Activated CD4-positive, alpha-beta T cell treated with anti-CD3 and anti-CD28 coated beads, Interleukin-2, amount 50 U/mL, for 4 hours (primary cell): ENCODE results near the gene RAB33B.
"Not testable (repeated sequence)": the region's sequence is repeated elsewhere in the genome, so short reads cannot be mapped to it uniquely, and the experiment has no call there.

Source experiments
- DNase-seq, 2 experiments: peaks; one replicate each; pipeline ENCODE4 v3.0.0-alpha.2; 2020

Gene RAB33B

DNA sequence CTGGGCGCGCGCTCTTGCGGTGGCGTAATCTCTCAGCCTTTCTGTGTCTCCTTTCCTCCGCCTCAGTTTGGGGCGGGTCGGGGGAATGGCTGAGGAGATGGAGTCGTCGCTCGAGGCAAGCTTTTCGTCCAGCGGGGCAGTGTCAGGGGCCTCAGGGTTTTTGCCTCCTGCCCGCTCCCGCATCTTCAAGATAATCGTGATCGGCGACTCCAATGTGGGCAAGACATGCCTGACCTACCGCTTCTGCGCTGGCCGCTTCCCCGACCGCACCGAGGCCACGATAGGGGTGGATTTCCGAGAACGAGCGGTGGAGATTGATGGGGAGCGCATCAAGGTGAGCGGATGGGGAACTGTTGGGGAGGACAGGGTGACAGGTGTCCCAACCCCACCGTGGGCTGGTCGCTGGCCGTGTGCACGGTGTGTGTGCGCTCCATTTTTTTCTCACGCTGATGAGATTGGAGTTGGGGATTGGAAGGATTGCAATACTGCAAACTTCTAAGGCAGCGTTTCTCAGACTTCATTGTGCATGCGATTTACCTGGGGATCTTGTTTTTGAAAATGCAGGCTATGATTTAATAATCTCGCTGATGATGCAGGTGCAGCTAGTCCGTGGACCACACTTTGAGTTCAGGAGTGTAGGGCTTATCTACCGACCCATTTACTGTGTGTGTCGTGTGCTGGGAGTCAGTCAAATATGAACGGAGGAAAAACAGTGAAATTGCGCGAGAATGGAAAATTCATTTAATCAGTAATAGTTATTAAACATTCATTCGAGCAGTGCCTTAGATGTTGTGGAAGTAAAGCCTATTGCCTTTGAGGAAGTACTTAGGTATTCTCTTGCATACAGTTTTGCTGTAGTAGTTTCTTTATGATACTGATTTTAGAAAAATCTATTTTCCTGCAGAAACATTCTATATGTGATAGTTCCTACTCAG is at the start of gene RAB33B:
TSS of gene RAB33B (plus strand) at position 11 of the 935 bp plus-strand sequence. CDS start at position 86, 75 bp downstream.
- no peak for DNase-seq

DNA sequence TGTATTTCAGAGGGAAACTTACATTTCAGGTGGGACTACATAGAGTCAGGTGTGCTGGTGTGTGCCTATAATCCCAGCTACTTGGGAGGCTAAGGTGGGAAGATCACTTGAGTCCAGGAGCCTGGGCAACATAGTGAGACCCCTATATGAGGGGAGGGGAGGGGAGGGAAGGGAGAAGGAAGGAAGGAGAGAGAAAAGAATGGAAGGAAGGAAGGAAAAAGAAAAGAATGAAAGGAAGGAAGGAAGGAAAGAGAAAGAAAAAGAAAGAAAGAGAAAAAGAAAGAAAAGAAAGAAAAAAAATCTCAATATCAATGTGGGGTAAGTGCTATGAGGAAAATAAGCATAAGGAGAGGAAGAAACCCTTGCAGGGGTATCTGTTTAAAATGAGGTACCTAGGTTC is 43.6 kb upstream of the RAB33B start:
- no peak for DNase-seq

DNA sequence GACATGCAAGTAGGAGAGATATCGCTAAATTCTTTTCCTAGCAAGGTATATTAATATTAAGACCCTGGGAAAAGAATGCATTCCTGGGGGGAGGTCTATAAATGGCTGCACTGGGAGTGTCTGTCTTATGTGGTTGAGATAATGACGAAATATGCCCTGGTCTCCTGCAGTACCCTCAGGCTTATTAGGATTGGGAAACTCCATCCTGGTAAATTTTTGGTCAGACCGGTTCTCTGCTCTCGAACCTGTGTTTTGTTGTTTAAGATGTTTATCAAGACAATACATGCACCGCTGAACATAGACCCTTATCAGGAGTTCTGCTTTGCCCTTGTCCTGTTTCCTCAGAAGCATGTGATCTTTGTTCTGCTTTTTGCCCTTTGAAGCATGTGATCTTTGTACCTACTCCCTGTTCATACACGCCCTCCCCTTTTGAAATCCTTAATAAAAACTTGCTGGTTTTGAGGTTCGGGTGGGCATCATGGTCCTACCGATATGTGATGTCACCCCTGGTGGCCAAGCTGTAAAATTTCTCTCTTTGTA is 39.2 kb upstream of the RAB33B start:
- not testable (repeated sequence) for DNase-seq

DNA sequence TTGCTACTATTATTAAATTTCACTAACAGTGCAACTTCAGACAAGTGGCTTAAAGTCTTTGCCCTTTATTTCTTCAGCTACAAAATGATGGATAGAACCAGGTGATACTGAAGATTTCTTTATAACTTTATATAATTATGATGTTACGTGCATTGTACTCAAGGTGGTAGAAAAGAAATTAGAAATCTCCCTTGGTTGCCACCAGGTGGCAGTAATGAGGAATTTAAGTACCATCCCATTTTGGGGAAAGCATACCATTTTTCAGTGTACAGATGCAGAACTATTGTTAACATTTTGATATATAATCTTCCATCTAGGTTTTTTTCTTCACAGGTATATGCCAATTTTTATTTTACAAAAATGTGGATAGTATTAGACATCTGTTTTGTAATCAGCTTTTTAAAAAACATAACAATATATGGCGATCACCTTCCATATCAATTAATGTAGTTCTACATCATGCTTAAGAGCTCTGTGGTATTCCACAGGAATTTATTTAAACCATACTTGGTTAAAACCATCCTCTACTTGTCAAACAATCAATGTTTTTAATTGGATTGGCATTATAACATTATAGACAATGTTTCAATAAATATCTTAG is 37.7 kb upstream of the RAB33B start:
- no peak for DNase-seq

DNA sequence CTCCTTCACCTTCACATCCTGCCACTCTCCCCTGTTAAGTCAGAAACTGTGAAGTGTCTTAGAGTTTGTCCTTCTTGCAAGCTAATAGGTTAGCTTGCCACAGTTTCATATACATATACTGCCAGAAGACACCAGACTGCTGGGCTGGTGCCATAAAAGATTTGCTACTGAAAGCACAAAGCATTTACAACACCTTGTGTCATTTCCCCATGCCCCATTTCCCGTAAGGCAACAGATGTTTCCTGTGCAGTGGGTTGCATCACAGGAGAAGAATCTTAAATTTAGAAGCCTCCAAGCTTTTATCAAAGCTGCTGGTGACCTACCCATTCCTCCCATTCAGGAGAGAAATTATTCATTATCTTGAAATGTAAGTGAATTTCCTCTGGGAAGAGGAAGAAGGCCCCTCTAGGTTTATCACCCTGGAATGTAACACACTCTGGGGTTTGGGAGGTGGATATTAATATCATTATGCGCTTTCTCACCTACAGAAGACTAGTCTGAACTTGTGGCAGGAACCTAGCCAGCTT is 34.5 kb upstream of the RAB33B start:
- DNase-seq = no peak

DNA sequence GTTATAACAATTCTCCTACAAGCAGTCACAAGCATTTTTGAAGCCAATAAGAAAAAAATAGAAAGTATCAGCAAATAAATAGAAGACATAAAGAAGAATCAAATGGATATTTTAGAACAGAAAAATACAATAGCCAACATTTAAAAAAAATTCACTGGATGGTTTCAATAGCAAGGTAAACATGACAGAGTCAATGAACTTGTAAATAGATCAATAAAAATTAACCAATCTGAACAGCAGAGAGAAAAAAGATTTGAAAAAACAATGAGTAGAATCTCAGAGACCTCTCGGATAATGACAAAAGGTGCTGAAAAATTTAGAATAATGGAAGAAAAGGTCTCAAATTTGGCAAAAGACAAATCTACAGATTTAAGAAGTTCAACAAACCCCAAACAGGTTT is 33.3 kb upstream of the RAB33B start:
- no peak for DNase-seq

DNA sequence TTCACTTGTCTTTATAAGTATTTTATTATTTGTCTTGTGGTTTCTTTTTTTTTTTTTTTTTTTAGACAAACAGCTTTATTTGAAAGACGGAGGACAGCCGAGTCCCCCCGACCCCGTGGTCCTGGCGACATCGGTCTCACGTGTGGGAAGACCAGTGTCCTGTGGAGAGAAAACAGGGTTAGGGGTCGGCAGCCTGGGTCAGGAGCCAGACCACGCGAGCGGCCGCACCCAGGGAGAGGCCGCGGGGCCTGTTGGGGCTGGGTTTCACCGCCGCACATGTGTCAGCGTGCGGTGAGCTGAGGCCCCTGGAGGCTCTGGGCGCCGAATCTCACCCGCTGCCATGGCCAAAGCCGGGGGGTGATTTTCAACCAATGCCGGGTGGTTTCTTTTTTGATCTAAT is 17.8 kb upstream of the RAB33B start:
- DNase-seq = no peak

DNA sequence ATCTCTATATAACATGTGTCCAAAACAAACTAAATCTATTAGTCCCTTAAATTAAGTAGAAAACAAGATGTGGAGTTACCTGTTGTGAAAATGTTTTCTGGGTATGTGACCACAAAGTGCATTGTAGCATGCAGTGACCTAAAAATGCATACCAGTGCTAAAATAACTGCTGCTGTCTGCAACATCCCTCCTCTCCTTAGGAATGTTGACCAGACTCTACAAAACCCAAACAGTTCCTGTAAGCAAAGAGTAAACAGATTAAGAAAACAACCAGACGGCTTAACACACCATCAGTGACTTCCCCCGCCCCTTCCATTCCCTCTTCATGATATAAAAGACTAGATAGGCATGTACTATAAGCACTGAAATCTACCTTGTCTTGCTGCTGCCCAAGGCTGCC is 15.8 kb upstream of the RAB33B start:
- DNase-seq = no peak

DNA sequence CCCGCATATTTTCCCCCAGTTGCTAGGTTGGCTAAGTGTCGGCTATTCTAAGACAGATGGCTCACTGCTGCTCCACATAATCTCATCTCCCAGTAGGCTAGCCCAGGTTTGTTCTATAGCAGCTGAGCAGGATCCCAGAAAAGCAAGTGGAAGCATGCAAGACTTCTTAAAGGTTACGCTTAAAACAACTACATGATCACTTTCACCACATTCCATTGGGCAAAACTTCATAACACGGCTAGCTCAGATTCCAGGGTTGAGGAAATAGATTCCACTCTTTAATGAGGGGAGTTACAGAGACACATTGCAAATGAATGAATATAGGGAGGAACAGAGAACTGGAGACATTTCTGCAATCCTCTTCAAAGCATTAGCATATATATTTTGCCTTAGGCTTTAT is 12.9 kb upstream of the RAB33B start:
- no peak for DNase-seq

DNA sequence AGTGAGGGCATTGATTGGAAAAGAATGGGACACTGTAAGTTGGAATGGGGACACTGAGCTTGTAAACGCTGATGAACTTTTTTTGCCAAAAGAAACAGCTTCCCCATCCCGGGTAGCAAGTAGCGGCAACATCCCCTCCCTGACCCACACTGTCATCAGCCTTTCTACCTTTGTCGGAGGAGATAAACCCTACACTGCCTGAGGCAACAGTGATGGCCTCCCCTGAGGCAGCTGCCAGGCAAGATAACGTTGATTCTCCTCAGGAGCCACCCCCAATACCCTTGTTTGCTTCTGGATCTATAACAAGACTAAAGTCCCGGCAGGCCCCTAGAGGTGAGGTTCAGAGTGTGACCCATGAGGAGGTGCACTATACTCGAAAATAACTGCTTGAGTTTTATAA is 10.3 kb upstream of the RAB33B start:
- DNase-seq = no peak

DNA sequence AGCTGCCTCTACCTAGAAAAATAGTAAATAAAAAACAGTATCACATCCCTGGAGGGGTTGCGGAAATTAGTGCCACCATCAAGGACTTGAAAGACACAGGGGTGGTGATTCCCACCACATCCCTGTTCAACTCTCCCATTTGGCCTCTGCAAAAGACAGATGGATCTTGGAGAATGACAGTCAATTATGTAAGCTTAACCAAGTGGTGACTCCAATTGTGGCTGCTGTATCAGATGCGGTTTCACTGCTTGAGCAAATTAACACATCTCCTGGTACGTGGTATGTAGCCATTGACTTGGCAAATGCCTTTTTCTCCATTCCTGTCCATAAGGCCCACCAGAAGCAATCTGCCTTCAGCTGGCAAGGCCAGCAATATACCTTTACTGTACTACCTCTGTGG is 9.0 kb upstream of the RAB33B start:
- DNase-seq = not testable (repeated sequence)

DNA sequence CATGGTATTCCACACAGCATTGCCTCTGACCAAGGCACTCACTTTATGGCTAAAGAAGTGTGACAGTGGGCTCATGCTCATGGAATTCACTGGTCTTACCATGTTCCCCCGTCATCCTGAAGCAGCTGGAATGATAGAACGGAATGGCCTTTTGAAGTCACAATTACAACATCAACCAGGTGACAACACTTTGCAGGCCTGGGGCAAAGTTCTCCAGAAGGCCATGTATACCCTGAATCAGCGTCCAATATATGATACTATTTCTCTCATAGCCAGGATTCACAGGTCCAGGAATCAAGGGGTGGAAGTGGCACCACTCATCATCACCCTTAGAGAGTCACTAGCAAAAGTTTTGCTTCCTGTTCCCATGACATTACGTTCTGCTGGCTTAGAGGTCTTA is 6.8 kb upstream of the RAB33B start:
- not testable (repeated sequence) for DNase-seq

DNA sequence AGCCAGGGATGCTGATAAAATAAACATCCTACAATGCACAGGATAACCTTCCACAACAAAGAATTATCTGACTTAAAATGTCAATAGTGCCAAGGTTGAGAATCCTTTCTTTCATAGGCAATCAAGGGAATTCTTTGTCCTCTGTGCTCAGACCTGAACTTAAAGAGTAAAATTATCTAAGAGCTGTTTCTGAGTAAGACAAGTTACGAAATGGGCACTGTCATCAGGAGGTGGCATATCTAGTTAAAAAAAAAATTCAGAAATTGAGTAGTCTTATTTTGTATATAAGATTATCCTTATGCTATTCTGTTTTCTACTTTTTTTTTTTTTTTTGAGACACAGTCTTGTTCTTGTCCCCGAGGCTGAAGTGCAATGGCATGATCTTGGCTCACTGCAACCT is 3.3 kb upstream of the RAB33B start:
- no peak for DNase-seq

DNA sequence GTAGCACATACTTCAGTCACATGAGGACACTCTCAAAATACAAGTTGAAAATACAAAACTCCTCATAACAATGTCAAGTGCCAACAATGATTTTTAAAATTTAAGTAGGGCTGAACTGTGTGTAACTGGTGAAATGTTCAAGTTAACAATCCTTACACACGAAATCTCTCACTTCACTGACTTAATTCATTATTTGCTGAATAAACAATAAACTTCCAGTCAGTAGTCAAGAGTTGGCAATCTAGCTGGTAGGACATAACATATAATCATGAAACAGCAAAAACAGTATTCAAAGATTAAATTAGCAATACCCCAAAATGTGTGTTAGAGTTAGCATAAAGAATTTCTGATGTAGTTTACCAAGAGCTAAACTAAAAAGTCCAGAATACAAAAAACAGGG is 1.9 kb upstream of the RAB33B start:
- DNase-seq = no peak

DNA sequence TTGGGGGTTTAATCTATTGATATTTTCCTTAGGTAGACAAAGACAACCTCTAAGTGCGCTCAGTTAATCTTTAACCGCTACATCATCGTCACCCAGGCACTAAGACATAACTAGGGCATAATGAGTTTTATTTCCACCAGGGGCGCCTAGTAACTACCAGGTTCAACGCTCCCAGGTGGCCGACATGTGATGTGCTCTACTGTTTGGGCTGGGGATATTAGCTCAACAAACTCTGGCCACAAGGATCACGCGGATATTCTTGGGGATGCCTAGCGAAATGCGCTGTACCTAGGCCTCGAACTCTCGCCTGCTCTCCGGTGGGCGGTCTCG is 915 bp upstream of the RAB33B start:
- DNase-seq = peak; percentile 61 to 65

DNA sequence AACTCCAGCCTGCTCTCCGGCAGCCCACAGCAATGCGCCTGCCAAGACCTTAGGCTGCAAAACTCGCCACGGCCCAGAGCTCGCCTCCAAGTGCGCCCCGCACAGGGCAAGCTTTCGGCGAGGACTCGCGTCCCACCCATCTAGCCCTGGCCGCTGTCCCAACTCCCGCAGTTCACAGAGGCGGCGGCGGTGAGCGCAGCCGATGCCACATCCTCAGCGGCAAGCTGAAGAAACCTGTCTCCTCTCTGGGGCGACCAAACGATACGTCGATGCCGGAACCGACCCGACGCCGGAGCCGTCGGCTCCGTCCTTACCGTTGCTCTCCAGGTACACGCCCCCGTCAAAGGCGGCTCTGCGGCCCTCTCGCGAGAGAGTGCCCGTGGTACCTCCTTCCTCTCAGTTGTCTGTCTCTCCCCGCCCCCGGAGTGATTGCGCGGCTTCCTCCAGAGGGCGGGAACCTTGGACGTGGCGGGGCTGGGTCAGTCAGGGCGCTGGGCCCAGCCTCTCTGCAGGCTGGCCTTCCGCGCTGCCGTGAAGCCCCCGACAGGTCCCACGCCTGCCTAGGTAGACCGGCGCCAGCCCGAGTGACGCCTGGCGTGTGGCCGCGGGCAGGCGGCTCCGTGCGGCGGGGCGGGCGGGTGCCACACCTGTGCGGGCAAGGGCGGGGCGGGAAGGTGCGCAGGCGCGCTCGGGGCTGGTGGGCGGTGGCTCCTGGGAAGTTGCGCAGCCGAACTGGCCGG is 380 bp upstream of the RAB33B start:
- peak; percentile 95 for DNase-seq

DNA sequence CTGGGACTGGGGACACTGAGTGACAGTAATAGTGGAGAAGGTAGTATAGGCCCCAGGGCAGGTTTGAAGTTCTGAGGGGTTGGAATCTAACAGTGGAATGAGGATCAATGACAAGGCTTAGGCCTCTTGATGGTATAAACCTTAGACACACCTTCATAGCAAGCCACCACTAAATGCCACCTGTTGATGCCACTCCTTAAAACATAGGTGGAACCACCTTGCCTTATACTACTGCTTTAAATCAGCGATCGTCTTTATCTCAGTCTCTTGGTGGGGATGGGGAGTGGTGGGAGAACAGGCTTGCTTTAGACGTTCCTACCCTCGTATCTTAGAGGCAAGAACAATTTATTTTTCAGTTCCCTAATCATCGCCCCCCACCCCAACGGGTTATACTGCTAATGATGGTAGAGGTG is 1.2 kb downstream of the RAB33B start:
- DNase-seq = no peak

DNA sequence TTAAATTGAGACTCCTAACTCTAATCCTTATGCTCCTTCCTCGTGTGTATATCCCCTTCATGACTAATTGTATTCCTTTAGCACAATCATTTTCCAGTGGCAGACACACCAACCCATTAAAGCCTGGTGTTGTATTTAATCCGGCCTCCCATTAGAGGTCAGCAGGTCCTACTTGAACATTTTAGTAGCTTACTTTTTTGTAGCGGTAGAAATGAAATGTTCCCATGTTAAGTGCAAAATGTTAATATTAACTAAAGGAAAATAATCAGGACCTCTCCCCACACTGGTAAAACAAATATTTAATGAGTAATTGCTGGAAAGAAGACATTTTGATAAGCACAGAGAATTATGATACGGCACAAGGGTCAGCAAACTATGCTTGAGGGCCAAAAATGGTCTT is 3.4 kb downstream of the RAB33B start:
- no peak for DNase-seq

DNA sequence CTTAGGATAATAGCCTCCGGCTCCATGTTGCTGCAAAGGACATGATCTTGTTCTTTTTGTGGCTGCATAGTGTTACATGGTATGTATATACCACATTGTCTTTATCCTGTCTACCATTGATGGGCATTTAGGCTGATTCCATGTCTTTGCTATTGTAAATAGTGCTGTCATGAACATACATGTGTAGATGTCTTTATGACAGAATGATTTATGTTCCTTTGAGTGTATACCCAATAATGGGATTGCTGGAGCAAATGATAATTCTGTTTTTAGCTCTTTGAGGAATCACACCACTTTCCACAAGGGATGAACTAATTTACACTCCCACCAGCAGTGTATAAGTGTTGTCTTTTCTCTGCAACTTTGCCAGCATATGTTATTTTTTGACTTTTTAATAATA is 4.6 kb downstream of the RAB33B start:
- DNase-seq = no peak

DNA sequence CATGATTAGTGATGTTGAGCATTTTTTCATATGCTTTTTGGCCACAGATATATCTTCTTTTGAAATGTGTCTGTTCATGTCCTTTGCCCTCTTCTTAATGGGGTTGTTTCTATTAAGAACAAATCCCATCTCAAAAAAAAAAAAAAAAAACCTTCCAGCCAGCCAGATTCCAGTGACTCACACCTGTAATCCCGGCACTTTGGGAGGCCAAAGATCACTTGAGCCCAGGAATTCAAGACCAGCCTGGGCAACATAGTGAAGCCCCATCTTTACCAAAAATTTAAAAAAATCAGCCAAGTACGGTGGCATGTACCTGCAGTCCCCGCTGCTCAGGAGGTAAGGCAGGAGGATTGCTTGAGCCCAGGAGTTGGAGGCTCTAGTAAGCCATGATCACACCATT is 5.1 kb downstream of the RAB33B start:
- DNase-seq = no peak

DNA sequence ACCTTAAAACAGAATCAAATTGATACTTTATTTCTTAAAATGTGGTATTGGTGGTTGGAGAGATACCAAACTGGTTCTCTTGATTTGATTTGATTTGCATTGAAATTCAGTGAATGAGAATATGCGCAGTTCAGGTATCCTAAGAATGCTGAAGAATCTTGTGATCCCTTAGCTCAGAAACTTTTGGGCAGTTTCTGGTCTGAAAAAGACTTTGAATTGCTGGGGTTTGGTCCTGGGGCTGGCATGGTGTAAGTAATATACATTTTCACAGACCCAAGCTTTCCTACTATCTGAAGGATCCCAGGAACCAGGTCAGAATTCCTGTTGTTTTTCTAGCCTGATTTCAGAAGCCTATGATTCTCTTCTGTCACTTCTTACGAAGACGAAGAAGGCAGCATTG is 6.6 kb downstream of the RAB33B start:
- DNase-seq = no peak

DNA sequence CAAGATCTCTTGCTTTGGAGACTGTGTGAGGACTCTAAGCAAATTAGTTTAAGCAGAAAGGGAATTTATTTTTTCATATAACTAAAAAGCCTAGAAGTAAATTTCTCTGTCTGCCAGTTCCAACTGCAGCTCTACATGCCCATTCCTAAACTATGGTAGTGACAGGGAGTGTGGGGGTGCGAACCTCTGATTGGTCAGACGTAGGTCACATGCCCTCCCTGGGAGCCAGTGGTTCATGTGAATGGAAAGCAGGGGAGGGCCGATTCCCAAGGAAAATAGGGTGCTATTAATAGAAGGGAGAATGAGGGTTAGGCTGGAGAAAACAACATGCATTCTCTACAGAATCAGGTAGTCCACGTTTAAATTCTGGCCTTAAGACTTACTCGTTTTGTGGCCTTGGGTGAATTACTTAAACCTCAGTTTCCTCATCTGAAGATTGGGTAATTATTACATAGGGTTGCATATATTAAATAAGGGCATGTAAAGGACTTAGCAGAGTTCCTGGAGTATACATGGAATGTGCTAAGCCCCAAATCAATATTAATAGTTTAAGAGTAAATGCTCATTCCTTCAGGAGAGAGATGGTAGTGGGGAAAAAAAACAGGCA is 7.2 kb downstream of the RAB33B start:
- no peak for DNase-seq

DNA sequence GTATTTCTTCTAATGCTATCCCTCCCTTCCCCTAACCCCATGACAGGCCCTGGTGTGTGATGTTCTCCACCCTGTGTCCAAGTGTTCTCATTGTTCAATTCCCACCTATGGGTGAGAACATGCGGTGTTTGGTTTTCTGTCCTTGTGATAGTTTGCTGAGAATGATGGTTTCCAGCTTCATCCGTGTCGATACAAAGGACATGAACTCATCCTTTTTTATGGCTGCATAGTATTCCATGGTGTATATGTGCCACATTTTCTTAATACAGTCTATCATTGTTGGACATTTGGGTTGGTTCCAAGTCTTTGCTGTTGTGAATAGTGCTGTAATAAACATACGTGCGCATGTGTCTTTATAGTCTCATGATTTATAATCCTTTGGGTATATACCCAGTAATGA is 10.6 kb downstream of the RAB33B start:
- DNase-seq = not testable (repeated sequence)
